SW480 (cell line): Measurements from ENCODE around the gene PLPP4.

Experiments used
- DNase-seq: peaks from one replicate; pipeline ENCODE4 v3.0.0-alpha.2; 2016; ENCODE audit warnings: low spot score

Gene PLPP4

DNA sequence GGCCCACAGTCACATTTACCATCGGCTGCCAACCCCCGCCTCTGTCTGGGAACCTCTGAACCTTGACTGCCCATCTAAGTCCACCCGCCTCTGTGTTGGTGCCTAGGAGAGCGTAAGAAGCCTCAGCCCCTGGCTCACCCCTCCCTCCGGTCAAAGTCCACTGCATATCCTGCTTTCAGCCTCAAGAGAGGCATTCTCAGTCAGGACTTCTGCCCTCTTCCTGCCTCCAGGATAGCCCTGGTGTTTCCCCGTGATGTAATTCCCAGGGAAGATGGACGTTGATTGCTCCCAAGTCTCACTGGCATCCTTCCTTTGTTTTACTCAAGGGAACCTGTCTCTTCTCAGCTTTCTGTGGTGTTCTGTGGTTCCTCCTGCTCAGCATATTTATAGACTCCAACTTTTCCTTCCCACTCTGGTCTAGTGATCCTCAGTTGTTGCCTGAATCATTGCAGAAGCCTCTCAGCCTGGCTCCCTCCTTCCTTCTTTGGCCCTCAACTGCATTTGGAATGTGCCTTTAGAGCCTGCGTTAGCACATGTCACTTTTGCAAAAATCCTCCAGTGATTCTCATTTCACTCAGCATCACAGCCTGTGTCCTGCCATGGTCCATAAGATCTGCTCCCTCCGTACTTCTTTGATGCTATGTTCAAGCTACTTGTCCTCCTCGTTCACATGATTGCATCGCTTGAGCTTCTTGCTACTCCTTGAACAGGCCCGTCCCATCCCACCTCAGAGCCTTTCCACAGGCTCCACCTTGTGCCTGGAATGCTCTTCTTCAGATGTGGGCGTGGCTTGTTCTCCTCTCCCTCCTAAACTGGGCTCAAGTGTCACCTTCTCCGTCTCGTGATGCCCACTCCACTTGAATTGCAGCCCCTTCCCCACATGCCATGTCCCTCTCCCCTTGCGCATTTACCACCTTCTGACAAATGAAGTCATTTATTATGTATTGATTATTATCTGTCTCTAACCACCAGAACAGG, 124.2 kb downstream of the PLPP4 start:
- no peak for DNase-seq

DNA sequence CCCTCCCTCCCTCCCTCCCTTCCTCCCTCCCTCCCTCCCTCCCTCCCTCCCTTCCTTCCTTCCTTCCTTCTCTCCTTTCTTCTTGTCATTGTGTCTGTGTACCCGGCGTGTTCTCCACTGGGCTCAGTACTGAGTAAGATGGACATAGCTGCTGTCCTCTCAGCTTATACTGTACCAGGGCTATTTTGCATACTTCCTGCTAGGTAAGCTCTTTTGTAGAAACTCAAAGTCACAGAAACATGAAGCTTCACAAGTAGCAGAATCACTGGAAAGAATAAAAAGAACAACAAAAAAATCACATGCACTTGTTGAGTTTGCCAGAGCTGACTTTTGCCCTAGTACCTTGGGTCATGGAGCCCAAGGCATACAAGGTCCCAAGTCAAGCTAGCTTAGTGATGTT, 125.7 kb downstream of the PLPP4 start:
- no peak for DNase-seq

DNA sequence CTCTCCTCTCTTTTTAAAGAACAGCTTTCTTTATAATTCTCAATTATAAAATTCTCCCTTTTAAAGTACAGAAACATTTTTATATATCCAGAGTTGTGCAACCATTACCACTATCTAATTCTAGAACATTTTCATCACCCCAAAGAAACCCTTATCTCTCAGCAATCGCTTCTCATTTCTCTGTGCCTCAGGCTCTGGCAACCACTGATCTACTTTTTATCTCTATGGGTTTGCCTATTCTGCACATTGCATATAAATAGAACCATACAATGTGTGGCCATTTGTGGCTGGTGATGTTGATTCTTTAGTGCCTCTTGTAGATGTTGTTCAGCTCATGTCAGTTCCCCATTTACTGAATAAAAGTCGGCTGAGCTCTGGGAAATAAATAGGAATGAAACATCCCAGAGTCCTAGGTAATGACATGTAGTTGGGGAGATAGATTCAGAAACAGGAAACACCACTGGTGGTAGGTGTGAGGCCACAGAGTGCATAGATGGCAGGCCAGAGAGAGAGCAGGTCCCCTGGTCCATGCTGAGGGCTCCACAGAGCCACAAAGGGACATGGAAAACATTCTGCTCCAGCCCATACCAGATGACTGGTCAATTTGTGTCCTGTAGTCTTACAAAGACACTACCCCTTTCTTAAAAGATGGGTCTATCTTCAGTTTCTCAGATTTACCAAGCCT, 126.5 kb downstream of the PLPP4 start:
- no peak for DNase-seq

GRCh38 chr10:120584786-120585185, 127.8 kb downstream of the PLPP4 start:
- DNase-seq: no peak

DNA sequence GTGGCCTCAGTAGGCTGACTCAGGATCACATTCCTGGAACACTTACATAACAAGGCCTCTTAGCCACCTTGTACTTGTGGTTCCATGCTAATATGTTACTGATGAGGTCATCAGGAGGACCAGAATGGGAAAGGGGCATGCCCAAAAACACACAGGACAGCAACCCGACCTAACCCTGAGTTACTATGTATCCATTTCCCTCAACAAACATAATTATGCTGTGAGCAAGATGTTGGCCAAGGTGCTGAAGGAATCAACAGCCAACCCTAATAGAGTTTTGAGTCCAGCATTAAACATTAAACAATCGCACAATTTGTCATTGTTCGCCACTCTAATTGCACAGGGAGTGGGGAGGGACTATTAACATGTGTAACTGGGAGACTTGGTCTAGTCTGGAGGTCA, 129.4 kb downstream of the PLPP4 start:
- DNase-seq: no peak

DNA sequence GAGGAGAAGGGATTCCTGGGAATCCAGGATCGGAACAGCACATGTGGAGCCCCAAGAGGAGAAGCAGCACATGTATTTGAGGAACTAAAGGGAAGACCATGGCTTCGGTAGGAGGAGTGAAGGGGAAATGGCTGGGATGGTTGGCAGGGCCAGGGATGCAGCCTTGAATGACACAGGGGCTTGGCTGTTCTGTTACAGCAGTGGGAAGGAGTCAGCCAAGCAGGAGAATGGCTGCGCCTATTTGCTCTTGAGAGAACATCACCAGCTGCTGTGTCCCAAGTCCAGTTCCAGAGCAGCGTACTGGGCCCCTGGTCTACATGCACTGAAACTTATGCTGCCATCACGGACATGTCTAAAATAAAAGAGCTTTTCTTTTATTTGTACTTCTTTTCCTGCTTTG, 130.0 kb downstream of the PLPP4 start:
- DNase-seq: no peak

DNA sequence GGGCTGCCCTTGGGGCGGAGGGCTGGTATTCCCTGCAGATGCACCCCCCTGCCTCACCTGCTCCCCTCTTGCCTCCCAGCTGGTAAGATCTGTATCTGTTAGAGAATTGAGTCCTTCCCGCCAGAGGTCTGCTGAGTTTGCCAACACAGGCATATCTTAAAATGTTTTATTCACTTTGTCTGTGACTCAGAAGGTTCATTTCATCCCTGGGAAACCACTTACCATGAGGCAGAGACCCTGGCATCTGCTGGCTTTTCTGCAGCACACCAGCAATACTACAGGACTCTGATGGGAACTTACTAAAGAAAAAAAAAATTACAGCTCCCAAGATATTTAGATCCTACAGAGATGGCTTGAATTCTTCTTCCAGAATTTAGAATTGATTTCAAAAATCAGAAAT, 131.3 kb downstream of the PLPP4 start:
- DNase-seq: no peak

DNA sequence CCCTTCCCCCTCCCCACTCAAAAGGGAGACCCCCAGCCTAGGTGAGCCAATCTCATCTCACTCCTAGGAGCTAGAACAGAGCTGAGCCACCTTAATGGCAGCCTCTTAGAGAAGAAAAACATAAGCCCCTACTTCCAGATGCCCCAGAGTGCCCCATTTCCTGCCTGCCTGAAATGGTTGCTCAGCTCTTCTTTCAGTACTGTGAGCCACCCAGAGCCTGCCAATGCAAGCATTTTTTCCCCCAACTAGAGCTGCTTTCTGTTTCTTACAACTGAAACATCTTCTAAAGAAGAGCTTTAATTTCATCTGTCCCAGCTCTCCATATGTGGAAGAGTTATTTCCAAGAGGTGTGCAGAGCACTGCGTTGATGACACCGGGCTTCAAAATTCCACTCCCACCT, 136.7 kb downstream of the PLPP4 start:
- no peak for DNase-seq

- no peak for DNase-seq
Observed at GRCh38 chr10:120597902-120598301, 140.9 kb downstream of the PLPP4 start.

DNA sequence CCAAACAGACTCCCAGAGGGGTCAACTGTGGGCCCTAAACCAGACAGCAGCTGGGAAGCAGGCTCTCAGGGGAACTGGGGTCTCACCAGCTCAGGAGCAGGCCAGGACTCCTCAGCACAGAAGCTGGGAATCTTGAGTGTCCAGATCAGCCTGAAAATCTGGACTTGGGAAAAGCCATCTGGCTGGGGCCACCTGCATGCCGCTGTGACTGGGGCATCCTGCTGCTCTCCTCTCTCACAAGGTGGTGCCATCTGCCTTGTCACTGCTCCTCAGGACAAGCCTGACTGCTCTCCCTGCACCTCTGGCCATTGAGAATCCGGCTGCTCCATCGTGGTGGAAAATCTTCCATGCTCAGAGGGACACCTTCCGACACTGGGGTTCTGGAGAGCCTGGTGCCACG, 141.4 kb downstream of the PLPP4 start:
- DNase-seq: no peak

- no peak for DNase-seq
Observed at GRCh38 chr10:120599200-120599724, 142.2 kb downstream of the PLPP4 start.

GRCh38 chr10:120600871-120601649, 144.0 kb downstream of the PLPP4 start:
- DNase-seq: peak; percentile 13

DNA sequence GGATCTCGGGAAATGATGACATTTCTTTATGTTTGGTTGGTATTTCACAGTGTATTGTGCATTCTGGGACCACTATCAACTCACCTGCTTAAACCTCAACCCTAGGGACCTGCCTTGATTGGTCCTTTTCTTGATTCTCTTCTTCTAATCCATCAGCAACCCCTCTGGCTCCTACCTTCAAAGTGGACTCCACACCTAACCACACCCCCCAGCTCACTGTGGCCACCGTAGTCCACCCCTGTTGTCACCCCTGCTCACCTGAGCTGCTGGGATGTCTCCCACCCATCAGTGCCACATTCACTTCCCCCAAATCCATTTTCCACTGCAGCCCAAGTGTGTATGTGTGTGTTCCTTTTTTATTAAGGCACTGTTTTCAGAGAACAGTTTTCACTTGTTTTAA, 145.0 kb downstream of the PLPP4 start:
- no peak for DNase-seq

DNA sequence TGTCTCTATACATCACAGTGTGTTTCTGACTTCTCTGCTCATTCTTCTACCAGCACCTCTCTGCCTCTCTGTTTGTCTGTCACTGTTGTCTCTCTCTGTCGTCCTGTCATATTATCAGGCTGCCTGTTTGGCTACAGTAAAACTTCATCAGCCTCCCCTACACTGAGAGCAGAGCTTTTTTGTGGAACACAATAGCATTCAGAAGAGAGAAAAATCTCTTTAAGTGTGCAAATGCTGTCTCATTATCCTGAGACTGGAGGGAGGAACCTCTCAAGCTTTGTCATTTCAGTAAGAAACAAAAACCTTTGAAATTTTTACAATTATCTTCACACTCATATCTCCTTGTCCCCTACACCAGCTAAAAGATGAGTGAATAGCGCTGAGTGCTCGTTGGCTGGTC, 148.4 kb downstream of the PLPP4 start:
- DNase-seq: no peak

- DNase-seq: no peak
Observed at GRCh38 chr10:120606051-120606764, 149.2 kb downstream of the PLPP4 start.

- no peak for DNase-seq
Observed at GRCh38 chr10:120607016-120607709, 150.1 kb downstream of the PLPP4 start.

GRCh38 chr10:120607710-120608703, 151.0 kb downstream of the PLPP4 start:
- no peak for DNase-seq

DNA sequence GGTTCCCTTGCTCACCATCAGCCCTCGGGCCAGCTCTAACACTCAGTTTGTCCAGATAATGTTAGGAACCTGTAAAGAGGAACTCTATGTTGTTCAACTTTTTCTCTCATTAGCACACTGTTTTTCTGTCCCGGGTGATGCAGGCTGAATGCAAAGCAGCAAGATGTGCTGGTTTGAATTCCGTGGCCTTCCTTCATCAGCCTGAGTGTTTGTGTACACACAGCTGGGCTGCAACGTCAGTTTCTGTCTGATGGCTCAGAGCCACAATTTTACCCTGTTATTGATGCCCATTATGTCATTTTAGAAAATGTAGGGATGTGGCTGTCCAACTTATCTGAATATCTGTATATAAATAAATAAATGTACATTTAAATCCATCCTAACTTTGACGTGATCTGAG, 152.0 kb downstream of the PLPP4 start:
- DNase-seq: no peak

- DNase-seq: no peak
Observed at GRCh38 chr10:120610791-120611190, 153.8 kb downstream of the PLPP4 start.

- no peak for DNase-seq
Observed at GRCh38 chr10:120612756-120613155, 155.7 kb downstream of the PLPP4 start.
